HG03064 (cell line): ENCODE results near the gene AFAP1L2.
"Not testable (repeated sequence)": the region's sequence is repeated elsewhere in the genome, so short reads cannot be mapped to it uniquely, and the experiment has no call there.

Experiments used
- ATAC-seq: cut with Tn5 transposase; IDR thresholded peaks from one replicate; pipeline ENCODE4 v1.9.1; 2021; ENCODE audit warnings: low read depth; ENCODE audit not compliant: unreplicated experiment

AFAP1L2 gene

DNA sequence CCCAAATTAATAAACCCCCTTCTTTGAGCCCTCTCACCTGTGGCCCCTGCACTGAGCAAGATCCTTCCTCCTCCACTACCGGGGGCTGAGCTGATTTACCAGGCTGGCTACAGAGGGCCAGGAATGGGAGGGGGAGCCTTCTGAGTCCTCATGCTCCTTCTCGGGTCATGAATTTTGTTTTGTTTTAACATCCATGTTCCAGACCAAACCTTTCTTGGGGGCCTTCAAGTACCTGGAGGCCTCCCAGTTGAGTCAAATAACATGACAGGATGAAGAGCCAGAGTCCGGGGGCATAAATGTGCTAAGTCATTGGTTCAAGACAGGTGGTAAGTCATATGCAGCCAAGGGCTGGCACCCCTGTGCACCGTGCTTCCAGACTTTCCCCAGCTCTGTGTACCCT, 39.6 kb downstream of the AFAP1L2 start:
- no peak for ATAC-seq

DNA sequence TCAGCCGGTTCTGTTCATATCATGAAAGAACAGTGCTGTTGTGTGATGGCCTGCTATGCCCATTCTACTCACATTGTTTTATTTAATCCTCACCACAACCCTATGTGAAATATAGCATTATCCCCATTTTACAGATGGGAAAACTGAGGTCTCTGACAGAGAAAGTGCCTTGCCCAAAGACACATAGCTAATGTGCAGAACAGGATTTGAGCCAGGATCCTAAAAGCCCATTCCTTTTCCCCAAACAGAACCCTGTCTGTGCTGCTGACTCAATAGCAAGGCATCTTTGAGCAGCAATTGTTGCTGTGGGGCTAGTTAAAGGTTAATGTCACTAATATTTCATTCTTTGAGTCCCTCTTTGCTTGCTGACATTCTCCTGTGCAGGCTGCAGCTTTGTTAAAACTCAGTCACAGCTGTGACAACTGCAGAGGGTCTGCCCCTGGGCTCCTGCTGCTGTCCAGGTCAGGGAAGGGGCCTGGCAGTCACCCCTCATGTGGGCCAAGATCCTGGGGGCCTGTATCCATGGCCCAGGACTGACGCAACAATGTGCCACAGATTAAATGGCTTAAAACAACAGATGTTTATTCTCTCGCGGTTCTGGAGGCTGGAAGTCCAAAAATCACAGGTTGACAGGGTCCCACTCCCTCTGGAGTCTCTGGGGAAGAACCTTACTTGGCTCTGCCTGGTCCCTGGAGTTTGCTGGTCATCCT, 40.4 kb downstream of the AFAP1L2 start:
- no peak for ATAC-seq

GRCh38 chr10:114362826-114363355, 41.4 kb downstream of the AFAP1L2 start:
- no peak for ATAC-seq

DNA sequence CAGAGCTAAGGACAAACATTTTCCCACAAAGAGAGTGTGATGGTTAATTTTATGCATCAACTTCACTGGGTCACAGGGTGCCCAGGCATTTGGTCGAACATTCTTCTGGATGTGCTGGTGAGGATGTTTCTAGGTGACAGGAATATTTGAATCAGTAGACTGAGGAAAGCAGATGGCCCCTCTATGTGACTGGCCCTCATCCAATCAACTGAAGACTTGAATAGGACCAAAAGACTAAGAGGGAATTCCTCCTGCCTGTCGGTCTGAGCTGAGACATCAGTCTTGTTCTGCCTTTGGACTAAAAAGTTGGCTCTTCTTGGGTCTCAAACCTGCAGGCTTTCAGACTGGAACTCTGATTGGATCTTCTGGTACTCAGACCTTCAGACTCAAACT, 44.4 kb downstream of the AFAP1L2 start:
- no peak for ATAC-seq

DNA sequence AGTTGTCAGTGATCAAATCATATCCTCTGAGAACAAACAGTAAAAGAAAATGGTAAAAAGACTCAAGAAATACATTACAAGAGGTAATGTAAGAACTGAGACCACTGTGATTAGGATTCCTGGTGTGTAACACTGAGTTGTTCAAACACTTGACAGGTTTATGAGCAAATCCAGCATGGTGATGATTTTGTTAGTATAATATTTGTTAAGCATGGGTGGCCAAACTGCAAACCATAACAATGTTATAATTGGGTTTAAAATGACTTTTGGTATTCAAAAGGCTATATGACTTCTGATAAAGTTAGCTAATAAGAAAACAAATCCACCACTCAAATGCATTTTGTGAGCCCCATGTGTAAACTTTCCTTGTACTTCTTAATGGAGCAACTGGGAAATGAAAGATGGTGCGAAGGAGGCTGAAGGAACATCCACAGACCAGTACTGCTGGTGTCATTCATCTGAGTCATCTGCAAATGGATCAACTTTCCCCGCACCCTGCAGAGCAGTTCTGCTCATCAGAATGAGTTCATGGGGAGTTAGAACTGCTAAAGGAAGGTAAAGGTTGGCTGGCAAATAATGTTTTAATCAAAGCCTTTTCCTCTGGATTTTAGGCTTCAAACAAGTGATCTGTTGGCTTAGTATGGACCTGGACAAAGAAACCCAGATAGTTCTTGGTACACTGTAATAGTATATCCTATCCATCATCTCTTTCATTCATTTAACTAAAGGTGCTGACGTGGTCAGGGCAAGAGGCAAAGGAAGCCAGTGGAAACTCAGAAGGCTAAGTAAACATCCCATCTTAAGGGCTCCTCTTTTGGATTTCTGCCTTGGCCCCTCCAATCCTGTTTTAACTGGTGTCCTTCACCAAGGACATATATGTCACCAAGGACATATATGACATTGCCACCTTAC, 45.0 kb downstream of the AFAP1L2 start:
- ATAC-seq, result no peak

DNA sequence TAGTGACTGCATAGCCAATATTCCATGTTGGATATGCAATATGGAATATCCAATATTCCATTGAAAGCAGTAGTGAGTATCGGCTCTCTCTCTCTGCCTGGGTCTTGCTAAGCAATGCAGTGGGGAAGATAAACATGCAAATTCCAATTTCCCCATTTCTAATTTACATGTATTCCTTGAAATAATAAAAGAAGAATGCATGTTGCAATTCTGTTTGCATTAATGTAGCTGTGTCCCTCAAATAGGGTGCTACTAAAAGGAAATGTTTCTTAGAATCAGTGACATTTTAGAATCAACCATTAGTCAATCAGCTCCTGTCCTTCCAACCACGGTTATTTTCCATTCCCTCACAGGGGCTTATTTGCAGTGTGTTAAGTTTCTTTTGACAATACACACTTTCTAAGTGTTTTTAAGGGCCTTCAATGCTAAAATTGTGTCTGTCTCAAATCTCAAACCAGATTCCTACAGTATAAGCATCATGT, 46.7 kb downstream of the AFAP1L2 start:
- no peak for ATAC-seq

DNA sequence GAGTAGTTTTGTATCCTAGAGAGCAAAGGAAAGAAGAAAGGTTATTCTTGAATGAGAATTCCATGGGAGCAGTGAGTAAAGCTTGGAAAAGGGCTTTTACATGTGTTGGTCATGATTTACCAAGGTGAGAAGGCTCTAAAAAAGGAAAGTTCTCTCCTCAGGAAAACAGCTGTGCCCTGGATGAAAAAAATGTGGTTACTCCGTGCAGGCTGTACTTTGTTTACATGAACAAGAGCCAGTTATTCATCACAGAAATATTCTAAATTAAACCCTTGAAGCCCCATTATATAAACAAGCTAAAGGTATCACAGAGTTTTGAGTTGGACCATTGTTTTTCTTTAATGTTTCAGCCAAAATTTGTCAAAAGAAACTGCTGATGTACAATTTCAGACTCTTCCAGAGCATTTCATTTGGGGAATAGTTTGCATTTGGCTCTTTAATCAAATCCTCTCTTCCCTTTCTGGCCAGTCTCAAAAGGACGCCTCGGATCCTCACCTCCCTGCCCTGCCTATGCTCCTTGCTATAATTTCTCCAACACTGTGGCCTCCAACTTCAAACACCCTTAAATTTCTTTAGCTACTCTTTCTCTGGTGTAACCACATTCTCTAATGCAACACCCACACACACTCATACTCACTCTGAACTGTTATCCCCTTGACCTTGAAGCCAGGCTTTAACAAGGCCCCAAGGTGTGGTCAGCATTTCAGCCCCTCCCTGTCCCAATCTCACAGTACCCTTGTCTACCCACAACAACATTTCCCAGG, 47.4 kb downstream of the AFAP1L2 start:
- ATAC-seq, result no peak

DNA sequence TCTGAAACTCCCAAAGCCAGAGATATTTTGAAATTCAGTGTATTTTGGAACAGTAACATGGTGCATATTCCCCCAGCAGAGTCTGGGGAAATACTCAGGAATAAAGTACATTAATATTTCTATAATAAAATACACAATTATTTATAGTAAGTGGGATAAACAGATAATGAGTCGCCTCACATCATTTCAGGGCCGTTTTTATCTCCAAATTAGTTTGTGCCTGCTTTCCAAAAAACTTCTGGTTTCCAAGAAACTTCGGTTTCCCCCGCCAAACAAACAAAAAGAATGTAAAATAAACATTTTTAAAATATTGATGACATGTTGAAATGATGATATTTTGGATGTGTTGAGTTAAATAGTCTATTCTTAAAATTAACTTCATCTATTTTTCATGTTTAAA, 48.2 kb downstream of the AFAP1L2 start:
- no peak for ATAC-seq

DNA sequence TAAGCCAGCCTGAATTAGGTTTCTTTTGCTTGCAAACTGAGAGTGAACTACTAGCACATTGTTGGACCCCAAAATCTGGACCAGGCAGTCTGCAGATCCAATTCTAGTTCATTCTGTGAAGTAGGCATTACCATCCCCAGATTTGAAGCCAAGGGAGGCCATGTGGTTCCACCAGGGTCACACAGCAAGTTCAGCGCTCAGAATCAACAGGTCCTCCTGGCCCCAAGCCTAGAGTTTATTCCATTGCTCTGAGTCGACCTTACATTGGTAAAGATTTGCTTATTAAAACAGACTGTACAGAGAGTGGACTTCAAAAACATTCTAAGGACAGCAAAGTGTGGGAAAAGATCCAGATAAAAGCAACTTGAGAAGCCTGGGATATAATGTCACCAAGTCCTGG, 50.9 kb downstream of the AFAP1L2 start:
- ATAC-seq, result no peak

DNA sequence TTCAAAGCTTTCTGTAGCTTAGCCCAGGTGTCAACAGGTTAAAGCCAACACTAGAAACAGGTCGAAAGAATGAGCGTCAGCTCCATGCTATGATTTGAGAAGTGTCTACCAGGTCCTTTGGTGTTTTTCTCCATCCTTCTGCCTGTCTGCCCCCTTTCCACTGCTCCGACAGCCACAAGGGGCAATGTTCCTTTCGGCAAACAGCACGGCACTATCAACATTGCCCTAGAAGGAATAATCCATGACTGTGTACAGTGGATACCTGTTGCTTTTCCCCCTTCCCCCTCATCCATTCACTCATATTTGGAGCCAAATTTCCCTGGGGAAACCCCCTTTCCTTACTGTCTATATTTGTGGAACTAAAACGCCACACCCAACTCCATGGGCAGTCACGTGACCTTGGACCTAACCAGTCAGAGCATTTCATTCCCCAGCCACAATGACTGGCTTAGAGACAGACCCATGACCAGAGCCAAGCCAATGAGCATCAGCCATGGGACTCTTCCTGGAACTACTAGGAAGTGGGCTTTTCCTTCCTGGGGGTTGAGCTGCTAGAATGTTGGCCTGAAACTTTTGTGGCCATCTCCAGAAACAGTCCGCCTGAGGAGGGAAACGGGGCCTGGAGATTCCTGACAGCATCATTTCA, 51.5 kb downstream of the AFAP1L2 start:
- ATAC-seq, result no peak

DNA sequence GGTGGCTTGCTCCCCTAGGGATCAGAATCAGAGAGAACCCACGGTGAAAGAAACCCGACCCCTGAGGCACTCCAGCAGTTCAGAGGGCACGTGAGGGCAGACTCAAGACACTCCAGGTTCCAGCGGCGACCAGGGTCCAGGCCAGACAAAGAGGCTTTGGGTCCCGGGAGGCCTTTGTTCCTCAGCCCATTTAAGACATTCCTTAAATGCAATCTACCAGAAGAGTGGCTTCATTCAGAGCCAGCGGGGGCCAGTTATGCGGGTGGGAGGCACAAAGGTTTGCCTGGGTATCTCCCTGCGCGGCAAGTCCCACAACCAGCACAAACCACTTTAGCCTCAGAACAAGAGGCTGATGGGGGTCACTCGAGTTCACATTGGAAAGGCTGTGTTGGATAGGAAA, 53.6 kb downstream of the AFAP1L2 start:
- no peak for ATAC-seq

DNA sequence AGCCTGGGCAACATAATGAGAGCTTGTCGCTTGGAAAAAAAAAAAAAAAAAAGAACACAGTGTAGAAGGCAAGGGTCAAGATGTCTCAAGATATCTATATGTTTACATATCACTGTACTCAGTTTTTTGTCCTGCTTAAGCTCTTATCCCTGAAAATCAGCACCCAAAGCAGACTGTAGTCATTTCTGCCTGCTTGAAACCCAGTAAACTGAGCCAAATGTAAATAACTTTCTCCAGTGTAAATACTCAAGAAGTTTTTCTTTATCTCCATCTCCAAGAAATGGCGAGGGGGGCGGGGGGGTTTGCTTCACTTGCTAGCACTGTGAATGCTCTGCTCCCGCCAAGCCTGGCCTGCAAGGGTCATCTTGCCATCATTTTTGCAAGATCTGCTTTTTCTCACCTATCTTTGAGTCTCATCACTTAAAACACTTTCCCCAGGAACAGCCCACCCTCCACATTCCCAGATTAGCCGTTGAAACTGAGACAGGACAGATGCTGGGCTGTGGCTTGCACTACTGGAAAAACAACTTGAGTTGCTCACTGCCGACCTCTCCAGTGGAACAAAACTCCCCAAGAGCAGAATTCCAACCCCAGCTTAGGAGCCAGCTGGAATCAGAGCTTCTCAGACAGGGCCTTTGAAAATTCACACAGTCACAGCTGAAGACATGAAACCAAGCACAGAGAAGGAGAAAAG, 54.6 kb downstream of the AFAP1L2 start:
- ATAC-seq, result no peak

- not testable (repeated sequence) for ATAC-seq
These were observed 55.2 kb downstream of the AFAP1L2 start for GRCh38 chr10:114349071-114349470.

GRCh38 chr10:114347791-114348190, 56.5 kb downstream of the AFAP1L2 start:
- ATAC-seq, result no peak

GRCh38 chr10:114347241-114347640, 57.1 kb downstream of the AFAP1L2 start:
- ATAC-seq, result no peak

DNA sequence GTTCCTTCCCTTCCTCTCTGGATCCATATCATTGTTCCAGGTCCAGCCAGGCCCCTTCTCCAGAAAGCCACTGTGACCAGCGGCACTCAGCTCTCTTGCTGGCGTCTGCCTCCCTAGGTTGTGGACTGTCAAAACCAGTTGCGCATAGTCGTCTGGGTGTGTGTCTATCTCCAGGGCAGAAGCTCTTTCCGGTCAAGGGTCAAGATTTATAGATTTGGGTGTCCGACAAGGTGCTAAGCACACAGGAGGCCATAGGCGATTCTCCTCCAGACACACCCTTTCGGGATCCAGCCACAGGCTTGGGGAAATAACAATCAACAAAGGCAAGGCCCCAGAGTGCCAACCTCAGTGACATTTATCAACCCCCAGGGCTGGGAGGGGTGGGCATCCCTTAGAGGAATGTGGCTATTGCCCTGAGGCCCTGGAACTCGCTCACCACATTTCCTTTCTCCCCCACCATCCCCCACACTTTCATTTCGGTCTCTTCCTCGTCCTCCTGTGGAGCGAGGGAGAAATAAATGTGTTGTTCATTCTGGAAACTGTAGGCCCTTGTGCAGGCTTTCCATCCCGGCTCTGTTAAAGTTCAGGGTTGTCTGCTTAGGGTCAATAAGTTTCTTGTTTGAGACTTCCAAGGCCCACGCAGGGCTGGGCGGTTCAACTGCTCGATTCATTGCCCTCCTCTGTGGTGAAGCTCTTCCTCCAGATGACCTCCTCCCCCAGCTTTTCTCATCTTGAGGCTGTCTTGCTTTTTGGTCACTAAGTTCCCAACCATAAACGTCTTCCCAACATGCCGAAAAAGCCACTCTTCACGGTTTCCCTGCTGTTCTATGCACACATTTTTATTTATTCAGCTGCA, 57.9 kb downstream of the AFAP1L2 start:
- ATAC-seq, result no peak

GRCh38 chr10:114345701-114346100, 58.6 kb downstream of the AFAP1L2 start:
- ATAC-seq, result no peak

- no peak for ATAC-seq
These were observed 60.4 kb downstream of the AFAP1L2 start for GRCh38 chr10:114343623-114344505.
